GM19238 (cell line): ENCODE measurements around the gene MVK.

ENCODE experiments used
- DNase-seq: peaks from one replicate; pipeline ENCODE4 v3.0.0; 2011; ENCODE audit warnings: low spot score; ENCODE audit not compliant: insufficient read length

The MVK gene

GRCh38 chr12:109544955-109545531 lies 28.6 kb upstream of the MVK start:
- DNase-seq: no peak

- DNase-seq: no peak
These were observed 27.8 kb upstream of the MVK start for GRCh38 chr12:109545826-109546225.

GRCh38 chr12:109547286-109547685 lies 26.3 kb upstream of the MVK start:
- DNase-seq: no peak

GRCh38 chr12:109548258-109548657 lies 25.3 kb upstream of the MVK start:
- DNase-seq: no peak

GRCh38 chr12:109549613-109550270 lies 23.9 kb upstream of the MVK start:
- no peak for DNase-seq

- DNase-seq: no peak
These were observed 23.3 kb upstream of the MVK start for GRCh38 chr12:109550281-109550680.

GRCh38 chr12:109551108-109551507 lies 22.5 kb upstream of the MVK start:
- no peak for DNase-seq

- no peak for DNase-seq
These were observed 20.6 kb upstream of the MVK start for GRCh38 chr12:109552971-109553370.

- DNase-seq: no peak
These were observed 20.1 kb upstream of the MVK start for GRCh38 chr12:109553483-109553882.

- no peak for DNase-seq
These were observed 19.6 kb upstream of the MVK start for GRCh38 chr12:109553906-109554500.

- no peak for DNase-seq
These were observed 18.8 kb upstream of the MVK start for GRCh38 chr12:109554761-109555160.

GRCh38 chr12:109555431-109556315 lies 17.9 kb upstream of the MVK start:
- no peak for DNase-seq

- DNase-seq: no peak
These were observed 16.4 kb upstream of the MVK start for GRCh38 chr12:109557200-109557599.

- no peak for DNase-seq
These were observed 15.8 kb upstream of the MVK start for GRCh38 chr12:109557805-109558204.

GRCh38 chr12:109558374-109559199 lies 15.0 kb upstream of the MVK start:
- DNase-seq: no peak

GRCh38 chr12:109559200-109559505 lies 14.4 kb upstream of the MVK start:
- DNase-seq: no peak

- no peak for DNase-seq
These were observed 14.0 kb upstream of the MVK start for GRCh38 chr12:109559601-109560000.

GRCh38 chr12:109560867-109561710 lies 12.5 kb upstream of the MVK start:
- no peak for DNase-seq

- no peak for DNase-seq
These were observed 11.9 kb upstream of the MVK start for GRCh38 chr12:109561711-109562030.

- DNase-seq: no peak
These were observed 10.7 kb upstream of the MVK start for GRCh38 chr12:109562871-109563270.
